KMS-11 (cell line): ENCODE results near the gene PIK3CA.

ENCODE experiments used
- H2AFZ ChIP-seq: fragments of 200-600 bp; sonication (generic); 2 replicates; pipeline ENCODE4 v1.6.1; 2016; ENCODE audit warnings: antibody characterized with exemption, mixed run types, low read depth
- H3K27ac ChIP-seq: fragments of 200-600 bp; sonication (generic); 2 replicates; pipeline ENCODE4 v1.6.1; 2016; ENCODE audit warnings: mild to moderate bottlenecking, mixed run types
- H3K27me3 ChIP-seq: fragments of 200-600 bp; sonication (generic); 2 replicates; pipeline ENCODE4 v1.6.1; 2017; ENCODE audit warnings: mild to moderate bottlenecking, low read depth, mixed run types, moderate library complexity; ENCODE audit not compliant: insufficient read depth
- H3K36me3 ChIP-seq: fragments of 200-600 bp; sonication (generic); 2 replicates; pipeline ENCODE4 v1.6.1; 2017; ENCODE audit warnings: mild to moderate bottlenecking, mixed run types; ENCODE audit not compliant: insufficient read depth
- H3K4me1 ChIP-seq: fragments of 200-600 bp; sonication (generic); 2 replicates; pipeline ENCODE4 v1.6.1; 2016; ENCODE audit warnings: mild to moderate bottlenecking, low read depth, mixed run types; ENCODE audit not compliant: poor library complexity, severe bottlenecking
- H3K4me2 ChIP-seq: fragments of 200-600 bp; sonication (generic); 2 replicates; pipeline ENCODE4 v1.7.0; 2016; ENCODE audit warnings: mild to moderate bottlenecking, mixed run types
- H3K4me3 ChIP-seq: fragments of 200-600 bp; sonication (generic); IDR thresholded peaks from 2 replicates; pipeline ENCODE4 v1.6.1; 2017; ENCODE audit warnings: low read depth, low read length, mixed read lengths; ENCODE audit not compliant: insufficient read depth
- H3K79me2 ChIP-seq: fragments of 200-600 bp; sonication (generic); 2 replicates; pipeline ENCODE4 v1.6.1; 2016; ENCODE audit warnings: low read depth, mixed run types; ENCODE audit not compliant: insufficient read depth
- H3K9ac ChIP-seq: fragments of 200-600 bp; sonication (generic); 2 replicates; pipeline ENCODE4 v1.6.1; 2016; ENCODE audit warnings: mild to moderate bottlenecking, mixed run types
- H4K20me1 ChIP-seq: fragments of 200-600 bp; sonication (generic); 2 replicates; pipeline ENCODE4 v1.6.1; 2016; ENCODE audit warnings: mild to moderate bottlenecking, mixed run types; ENCODE audit not compliant: insufficient read depth
- TF ChIP-seq, protein P1 (sequence below): fragments of 200-600 bp; sonication (generic); conservative IDR thresholded peaks from 2 replicates; pipeline ENCODE4 v1.6.1; 2017; ENCODE audit warnings: low read depth, mild to moderate bottlenecking, antibody characterized with exemption, low read length, moderate library complexity, mixed read lengths

Gene PIK3CA

DNA sequence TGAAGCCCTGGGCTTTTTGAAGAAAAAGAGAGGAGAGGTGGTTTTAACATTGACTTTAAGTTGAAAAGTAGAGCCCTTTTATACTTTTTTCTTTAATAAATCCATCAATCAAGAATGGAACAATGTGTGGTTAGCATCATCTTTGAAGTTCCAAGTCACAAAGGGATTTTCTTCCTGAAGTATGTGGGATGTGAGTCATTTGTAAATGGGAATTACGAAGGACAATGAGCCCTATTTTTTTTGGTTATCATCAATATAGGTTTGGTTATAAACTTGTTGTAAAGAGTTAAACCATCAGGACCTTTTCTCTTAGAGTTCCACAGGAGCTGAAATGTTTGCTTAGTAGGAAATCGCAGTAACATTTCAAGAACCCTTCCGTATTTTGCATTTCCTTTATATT lies 38.3 kb downstream of the PIK3CA start:
- Histone ChIP-seq H3K4me3 (no peak overlapping the region), H3K36me3 (no peaks in the 10 kb centered on the region), H3K27me3 (no peaks in the 10 kb centered on the region), H3K4me1 (peaks cover 7% of the 10 kb centered on the region), H3K9ac (no peak overlapping the region), H3K4me2 (no peak overlapping the region), H3K79me2 (peaks cover 9% of the 10 kb centered on the region; the same call in 1 of the 2 replicates), H2AFZ (no peak overlapping the region), H3K27ac (no peak overlapping the region), H4K20me1 (no peaks in the 10 kb centered on the region)
- TF ChIP-seq, protein P1, sequence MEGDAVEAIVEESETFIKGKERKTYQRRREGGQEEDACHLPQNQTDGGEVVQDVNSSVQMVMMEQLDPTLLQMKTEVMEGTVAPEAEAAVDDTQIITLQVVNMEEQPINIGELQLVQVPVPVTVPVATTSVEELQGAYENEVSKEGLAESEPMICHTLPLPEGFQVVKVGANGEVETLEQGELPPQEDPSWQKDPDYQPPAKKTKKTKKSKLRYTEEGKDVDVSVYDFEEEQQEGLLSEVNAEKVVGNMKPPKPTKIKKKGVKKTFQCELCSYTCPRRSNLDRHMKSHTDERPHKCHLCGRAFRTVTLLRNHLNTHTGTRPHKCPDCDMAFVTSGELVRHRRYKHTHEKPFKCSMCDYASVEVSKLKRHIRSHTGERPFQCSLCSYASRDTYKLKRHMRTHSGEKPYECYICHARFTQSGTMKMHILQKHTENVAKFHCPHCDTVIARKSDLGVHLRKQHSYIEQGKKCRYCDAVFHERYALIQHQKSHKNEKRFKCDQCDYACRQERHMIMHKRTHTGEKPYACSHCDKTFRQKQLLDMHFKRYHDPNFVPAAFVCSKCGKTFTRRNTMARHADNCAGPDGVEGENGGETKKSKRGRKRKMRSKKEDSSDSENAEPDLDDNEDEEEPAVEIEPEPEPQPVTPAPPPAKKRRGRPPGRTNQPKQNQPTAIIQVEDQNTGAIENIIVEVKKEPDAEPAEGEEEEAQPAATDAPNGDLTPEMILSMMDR = no peak

DNA sequence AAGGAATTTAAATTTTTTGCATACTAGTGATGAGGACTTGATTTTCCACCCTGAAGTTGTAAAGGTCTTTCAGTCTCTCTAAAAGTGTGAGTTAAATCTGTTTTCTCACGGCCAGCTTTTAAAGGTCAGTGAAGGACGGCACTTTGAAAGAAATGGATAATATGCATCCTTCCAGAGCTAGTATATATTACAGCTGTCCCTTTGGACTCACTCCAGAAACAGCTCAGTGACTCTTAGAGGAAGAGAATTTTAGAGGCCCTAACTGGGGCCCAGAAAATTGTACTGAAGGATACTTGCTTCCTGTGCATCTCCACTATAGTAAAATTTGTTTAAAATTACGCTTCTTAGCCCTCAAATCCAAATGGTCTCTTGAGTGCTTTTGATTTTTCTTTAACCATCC lies 41.6 kb downstream of the PIK3CA start:
- no peaks in the 10 kb centered on the region; the same call in 1 of the 2 replicates for H3K79me2 ChIP-seq
- no peak overlapping the region for H3K4me2 ChIP-seq

GRCh38 chr3:179190581-179190980 lies 42.4 kb downstream of the PIK3CA start:
- H3K36me3 ChIP-seq = no peaks in the 10 kb centered on the region
- no peak overlapping the region for H2AFZ ChIP-seq
- no peak overlapping the region for H3K4me2 ChIP-seq
- H3K79me2 ChIP-seq = no peaks in the 10 kb centered on the region; the same call in 1 of the 2 replicates
- H3K9ac ChIP-seq = no peak overlapping the region
- H3K27me3 ChIP-seq = no peaks in the 10 kb centered on the region
- peaks cover 14% of the 10 kb centered on the region for H3K4me1 ChIP-seq
- H4K20me1 ChIP-seq = no peaks in the 10 kb centered on the region
- TF ChIP-seq, protein P1 = no peak
- H3K4me3 ChIP-seq = no peak overlapping the region
- no peak overlapping the region for H3K27ac ChIP-seq

More for the DNA sequence above, 41.6 kb downstream of the PIK3CA start:
- H3K27me3 ChIP-seq = no peaks in the 10 kb centered on the region
- H3K4me3 ChIP-seq = no peak overlapping the region
- TF ChIP-seq, protein P1 = no peak
- no peak overlapping the region for H2AFZ ChIP-seq
- no peak overlapping the region for H3K9ac ChIP-seq
- no peak overlapping the region for H3K27ac ChIP-seq
- peaks cover 5% of the 10 kb centered on the region for H3K4me1 ChIP-seq
- no peaks in the 10 kb centered on the region for H3K36me3 ChIP-seq
- no peaks in the 10 kb centered on the region for H4K20me1 ChIP-seq

- H3K36me3 ChIP-seq = no peaks in the 10 kb centered on the region
- no peak overlapping the region for H3K4me3 ChIP-seq
- H2AFZ ChIP-seq = no peak overlapping the region
- no peak overlapping the region for H3K9ac ChIP-seq
- 0 out of 2 replicates have a peak, but pooled peaks cover 4% of the 10 kb centered on the region for H4K20me1 ChIP-seq
- H3K27me3 ChIP-seq = no peaks in the 10 kb centered on the region
- peaks cover 33% of the 10 kb centered on the region for H3K4me1 ChIP-seq
- H3K27ac ChIP-seq = no peak overlapping the region
- H3K79me2 ChIP-seq = no peaks in the 10 kb centered on the region; the same call in 1 of the 2 replicates
- no peak overlapping the region for H3K4me2 ChIP-seq
- TF ChIP-seq, protein P1 = no peak
These were observed 44.4 kb downstream of the PIK3CA start for GRCh38 chr3:179192542-179192941.
